Neutrophil (primary cell): ENCODE measurements around the gene RASD1.

Experiments used
- H3K27ac ChIP-seq: fragments of 200-600 bp; sonication (generic); 2 replicates; pipeline ENCODE4 v1.5.1; 2016; ENCODE audit warnings: mild to moderate bottlenecking, moderate library complexity
- H3K27me3 ChIP-seq: fragments of 200-600 bp; sonication (generic); 2 replicates; pipeline ENCODE4 v1.6.0; 2016; ENCODE audit warnings: mild to moderate bottlenecking
- H3K36me3 ChIP-seq: fragments of 200-600 bp; sonication (generic); 2 replicates; pipeline ENCODE4 v1.5.1; 2017
- H3K4me1 ChIP-seq, 2 experiments: fragments of 200-600 bp in 1 of 2; sonication (generic) in 1 of 2; 1 replicate in 1 of 2; 2 replicates in 1 of 2; pipeline versions ENCODE4 v1.5.1 to v1.6.1; 2013 to 2016; ENCODE audit warnings: low read depth in 1 of 2, low read length in 1 of 2, mild to moderate bottlenecking in 1 of 2, moderate library complexity in 1 of 2; ENCODE audit not compliant: control insufficient read depth in 1 of 2, insufficient read depth in 1 of 2
- H3K4me3 ChIP-seq, 2 experiments: fragments of 200-600 bp in 1 of 2; sonication (generic) in 1 of 2; 1 replicate in 1 of 2; 2 replicates in 1 of 2; pipeline ENCODE4 v1.5.1; 2013 to 2016; ENCODE audit warnings: low read depth in 1 of 2, low read length in 1 of 2, mild to moderate bottlenecking in 1 of 2, moderate library complexity in 1 of 2
- H3K9me3 ChIP-seq: fragments of 200-600 bp; sonication (generic); 2 replicates; pipeline ENCODE4 v1.5.1; 2016
- TF ChIP-seq, protein P1 (sequence below): fragments of 200-600 bp; sonication (generic); IDR thresholded peaks from 2 replicates; pipeline ENCODE4 v1.5.1; 2016; ENCODE audit warnings: antibody characterized with exemption

Gene RASD1

DNA sequence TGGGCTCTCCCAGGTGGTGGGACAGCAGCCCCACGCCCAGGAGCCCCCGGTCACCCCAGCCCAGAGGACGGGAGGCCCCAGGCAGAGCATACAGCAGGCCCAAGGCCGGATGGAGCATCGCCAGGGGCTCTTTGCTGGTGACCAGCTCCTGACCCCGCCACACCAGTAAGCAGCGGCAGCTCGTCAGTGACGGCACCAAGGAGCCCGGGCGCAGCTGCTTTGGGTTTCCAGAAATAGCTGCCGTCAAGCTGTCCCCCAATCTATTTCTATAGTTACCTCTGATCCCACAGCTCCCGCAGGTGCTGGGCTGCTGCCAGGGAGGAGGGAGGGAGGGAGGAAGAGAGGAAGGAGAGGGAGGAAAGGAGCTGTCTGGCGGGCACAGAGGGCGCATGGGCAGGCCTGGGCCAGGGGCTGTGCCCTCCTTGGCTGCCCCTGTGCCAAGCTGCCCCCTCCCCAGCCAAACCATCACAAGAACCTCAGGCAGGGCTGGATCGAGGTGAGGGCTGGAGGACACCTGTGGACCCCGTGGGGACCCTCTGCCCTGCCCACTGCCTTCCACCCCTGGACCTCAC, 10.8 kb upstream of the RASD1 start:
- H3K9me3 ChIP-seq = no peaks in the 10 kb centered on the region
- TF ChIP-seq, protein P1, sequence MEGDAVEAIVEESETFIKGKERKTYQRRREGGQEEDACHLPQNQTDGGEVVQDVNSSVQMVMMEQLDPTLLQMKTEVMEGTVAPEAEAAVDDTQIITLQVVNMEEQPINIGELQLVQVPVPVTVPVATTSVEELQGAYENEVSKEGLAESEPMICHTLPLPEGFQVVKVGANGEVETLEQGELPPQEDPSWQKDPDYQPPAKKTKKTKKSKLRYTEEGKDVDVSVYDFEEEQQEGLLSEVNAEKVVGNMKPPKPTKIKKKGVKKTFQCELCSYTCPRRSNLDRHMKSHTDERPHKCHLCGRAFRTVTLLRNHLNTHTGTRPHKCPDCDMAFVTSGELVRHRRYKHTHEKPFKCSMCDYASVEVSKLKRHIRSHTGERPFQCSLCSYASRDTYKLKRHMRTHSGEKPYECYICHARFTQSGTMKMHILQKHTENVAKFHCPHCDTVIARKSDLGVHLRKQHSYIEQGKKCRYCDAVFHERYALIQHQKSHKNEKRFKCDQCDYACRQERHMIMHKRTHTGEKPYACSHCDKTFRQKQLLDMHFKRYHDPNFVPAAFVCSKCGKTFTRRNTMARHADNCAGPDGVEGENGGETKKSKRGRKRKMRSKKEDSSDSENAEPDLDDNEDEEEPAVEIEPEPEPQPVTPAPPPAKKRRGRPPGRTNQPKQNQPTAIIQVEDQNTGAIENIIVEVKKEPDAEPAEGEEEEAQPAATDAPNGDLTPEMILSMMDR = no peak
- H3K4me1 ChIP-seq = no peaks in the 10 kb centered on the region
- no peak overlapping the region for H3K27ac ChIP-seq
- H3K36me3 ChIP-seq = no peaks in the 10 kb centered on the region
- no peaks in the 10 kb centered on the region for H3K27me3 ChIP-seq
- no peak overlapping the region for H3K4me3 ChIP-seq

DNA sequence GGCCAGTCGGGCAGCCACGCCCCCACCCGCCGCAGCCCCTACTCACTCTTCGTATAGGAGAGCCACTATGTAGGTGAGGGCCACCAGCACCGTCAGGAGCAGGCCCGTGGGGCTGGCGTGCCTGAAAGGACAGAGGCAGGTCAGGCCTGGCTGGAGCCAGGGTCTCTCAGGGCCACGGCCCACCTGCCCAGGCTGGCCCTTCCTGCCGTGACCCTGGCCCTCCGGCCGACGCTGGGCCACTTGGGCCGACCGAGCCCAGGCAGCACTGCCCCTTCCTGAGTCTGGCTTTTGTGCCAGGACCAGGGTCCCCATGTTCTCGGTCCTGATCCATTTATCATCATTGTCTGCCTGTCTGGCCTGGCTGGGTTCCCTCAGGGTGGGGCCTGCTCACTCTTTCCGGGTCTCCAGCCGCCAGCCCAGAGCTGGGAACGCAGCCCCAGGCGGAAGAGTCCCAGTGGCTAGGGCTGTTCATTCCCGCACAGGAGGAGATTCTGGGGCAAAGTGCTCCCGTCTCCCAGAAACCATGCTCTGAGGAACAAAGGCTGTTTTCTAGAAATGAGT, 10.1 kb upstream of the RASD1 start:
- TF ChIP-seq, protein P1 = no peak
- no peak overlapping the region for H3K27ac ChIP-seq
- H3K4me3 ChIP-seq = no peak overlapping the region
- no peaks in the 10 kb centered on the region for H3K27me3 ChIP-seq
- H3K9me3 ChIP-seq = no peaks in the 10 kb centered on the region
- no peaks in the 10 kb centered on the region for H3K4me1 ChIP-seq
- H3K36me3 ChIP-seq = no peaks in the 10 kb centered on the region

DNA sequence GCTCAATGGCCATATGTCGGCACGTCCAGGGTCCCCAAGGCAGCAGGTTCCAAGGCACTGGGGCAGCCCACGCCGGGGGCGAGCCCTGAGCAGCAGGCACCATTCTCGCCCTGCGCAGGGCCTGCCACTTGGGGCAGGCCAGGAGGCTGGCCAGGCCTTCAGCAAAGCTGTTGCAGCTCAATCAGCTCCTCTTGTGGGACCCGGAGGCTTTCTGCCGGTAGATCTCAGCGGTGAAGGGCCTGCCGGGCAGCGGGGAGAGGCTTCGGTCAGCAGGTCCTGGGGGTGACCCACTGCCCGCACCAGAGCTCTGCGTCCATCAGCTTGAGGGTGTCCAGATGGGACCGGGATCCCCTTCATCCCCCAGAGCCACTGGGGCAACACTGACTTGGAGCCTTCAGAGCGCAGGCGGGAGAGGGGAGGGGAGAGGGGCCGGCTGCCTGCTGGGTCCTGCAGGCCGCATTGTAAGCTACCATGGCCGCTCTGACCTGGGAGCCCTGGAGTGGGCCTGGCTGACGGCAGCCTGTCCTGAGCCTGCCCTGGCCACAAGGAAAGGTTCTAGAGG, 9.5 kb upstream of the RASD1 start:
- H3K9me3 ChIP-seq = no peaks in the 10 kb centered on the region
- TF ChIP-seq, protein P1 = no peak
- H3K36me3 ChIP-seq = no peaks in the 10 kb centered on the region
- no peaks in the 10 kb centered on the region for H3K27me3 ChIP-seq
- no peaks in the 10 kb centered on the region for H3K4me1 ChIP-seq
- no peak overlapping the region for H3K4me3 ChIP-seq
- no peak overlapping the region for H3K27ac ChIP-seq

DNA sequence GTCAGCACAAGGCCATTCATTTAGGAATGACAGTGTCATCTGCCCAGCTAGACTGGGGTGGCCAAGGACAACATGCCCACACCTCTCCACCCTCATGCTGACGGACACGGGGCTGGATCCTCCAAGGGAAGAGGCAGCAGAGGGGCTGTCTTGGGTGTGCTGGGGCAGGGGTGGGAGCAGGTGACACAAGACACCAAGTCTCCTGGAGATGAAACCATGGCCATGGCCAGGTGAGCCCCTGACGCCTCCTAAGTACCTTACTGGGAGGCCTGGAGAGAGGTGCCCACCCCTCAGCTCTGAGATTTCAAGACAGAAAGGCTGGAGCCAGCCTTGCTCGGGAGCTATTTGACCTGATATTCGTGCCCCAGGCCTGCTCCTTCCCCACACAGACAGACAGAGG, 9.0 kb upstream of the RASD1 start:
- Histone ChIP-seq H3K9me3 (no peaks in the 10 kb centered on the region), H3K36me3 (no peaks in the 10 kb centered on the region), H3K27me3 (no peaks in the 10 kb centered on the region), H3K4me3 (no peak overlapping the region), H3K4me1 (no peaks in the 10 kb centered on the region), H3K27ac (no peak overlapping the region)
- TF ChIP-seq, protein P1 = no peak

DNA sequence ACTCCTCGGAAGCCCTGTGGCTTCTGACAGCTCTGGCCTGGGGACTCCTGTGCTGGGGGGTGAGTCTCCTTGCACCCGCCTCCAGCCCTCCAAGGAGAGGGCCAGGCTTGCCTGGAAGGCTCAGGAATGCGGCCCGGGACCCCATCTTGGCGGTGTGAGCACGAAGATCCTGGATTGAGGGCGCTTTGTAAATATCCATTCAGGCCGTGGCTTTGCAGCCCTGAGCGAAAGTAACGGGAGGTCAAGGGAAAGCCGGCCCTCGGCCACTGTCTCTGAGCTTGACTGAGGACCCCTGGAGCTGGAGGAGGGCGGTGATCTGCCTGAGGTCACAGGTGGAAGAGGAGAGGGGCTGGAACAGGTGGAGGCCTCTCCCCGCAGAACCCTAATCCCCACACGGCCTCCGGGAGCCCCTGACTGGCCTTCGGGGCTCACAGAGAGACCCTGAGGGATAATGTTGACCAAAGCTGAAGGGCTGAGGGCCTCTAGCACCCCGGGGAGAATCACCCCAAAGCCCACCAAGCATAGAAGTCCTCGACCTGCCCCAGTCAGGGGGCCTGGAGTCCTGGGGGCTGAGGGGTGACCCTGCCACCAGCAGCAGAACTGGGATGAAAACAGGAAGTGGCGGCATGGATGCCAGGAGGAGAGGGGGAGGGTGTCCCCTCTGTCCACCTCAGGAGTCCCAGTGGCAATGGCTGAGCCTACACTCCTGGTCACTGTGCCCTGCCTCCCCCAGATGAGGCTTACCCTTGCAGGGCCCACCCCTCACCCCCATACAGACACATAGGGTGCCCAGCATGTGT, 8.3 kb upstream of the RASD1 start:
- Histone ChIP-seq H3K27me3 (no peaks in the 10 kb centered on the region), H3K36me3 (no peaks in the 10 kb centered on the region), H3K27ac (no peak overlapping the region), H3K9me3 (no peaks in the 10 kb centered on the region), H3K4me3 (no peak overlapping the region), H3K4me1 (no peaks in the 10 kb centered on the region)
- TF ChIP-seq, protein P1 = no peak
